HFFc6 (cell line): ENCODE measurements around the gene IL5RA. TPM values are rescaled to one million over a fixed set of nuclear protein-coding genes. Genes with fewer than 3 reads are reported as not detected.

Experiments
- DNase-seq: peaks from one replicate; pipeline ENCODE4 v3.0.0-alpha.2; 2018
- H3K27ac Mint-ChIP-seq: 2 replicates; pipeline ENCODE4 v1.8.0; 2020; ENCODE audit warnings: mild to moderate bottlenecking, mixed read lengths
- H3K27me3 Mint-ChIP-seq: 2 replicates; pipeline ENCODE4 v1.8.0; 2021; ENCODE audit warnings: mild to moderate bottlenecking, moderate library complexity, mixed read lengths; ENCODE audit not compliant: insufficient read depth
- H3K36me3 Mint-ChIP-seq: 2 replicates; pipeline ENCODE4 v1.8.0; 2021; ENCODE audit warnings: low read depth, mixed read lengths
- H3K4me1 Mint-ChIP-seq: 2 replicates; pipeline ENCODE4 v1.8.0; 2020; ENCODE audit warnings: low read depth, mixed read lengths
- H3K4me3 Mint-ChIP-seq: 2 replicates; pipeline ENCODE4 v1.8.0; 2020; ENCODE audit warnings: mild to moderate bottlenecking, moderate library complexity, mixed read lengths
- H3K9me3 Mint-ChIP-seq: 2 replicates; pipeline ENCODE4 v1.8.0; 2020; ENCODE audit warnings: mild to moderate bottlenecking, mixed read lengths
- CTCF ChIP-seq: fragments of 200-600 bp; sonication (generic); IDR thresholded peaks from 2 replicates; pipeline ENCODE4 v1.5.0; 2021; ENCODE audit warnings: antibody characterized with exemption, mild to moderate bottlenecking
- total RNA-seq, 6 experiments: library from RNA; stranded (reverse); fragmentation: NEBNext Ultra II Directional; extraction: Animal tissue kit (Norgen Biotek cat#: 25700); gene quantifications; 2 replicates in 1 of 6; 3 replicates in 5 of 6; pipeline ENCODE4 v1.2.3, GENCODE V29; 2021

Gene IL5RA
- total RNA-seq, 6 experiments from 2014 or later, result not detected

- H3K9me3 Mint-ChIP-seq, result peaks cover 6% of the 10 kb centered on the region
- DNase-seq, result no peak
- no peak overlapping the region for H3K27ac Mint-ChIP-seq
- H3K4me3 Mint-ChIP-seq, result no peak overlapping the region
- no peak for TF ChIP-seq CTCF
- H3K4me1 Mint-ChIP-seq, result no peaks in the 10 kb centered on the region
- no peaks in the 10 kb centered on the region for H3K36me3 Mint-ChIP-seq
- no peaks in the 10 kb centered on the region for H3K27me3 Mint-ChIP-seq
Measured at GRCh38 chr3:3085782-3086181, 24.4 kb downstream of the IL5RA start.

- Mint-ChIP-seq H3K36me3 (no peaks in the 10 kb centered on the region), H3K4me3 (no peak overlapping the region), H3K4me1 (no peaks in the 10 kb centered on the region), H3K9me3 (peaks cover 6% of the 10 kb centered on the region), H3K27ac (no peak overlapping the region), H3K27me3 (peaks cover 2% of the 10 kb centered on the region; the same call in 1 of the 2 replicates)
- TF ChIP-seq CTCF, result no peak
- DNase-seq, result no peak
Measured at GRCh38 chr3:3084890-3085289, 25.3 kb downstream of the IL5RA start.

- Mint-ChIP-seq H3K9me3 (peaks cover 6% of the 10 kb centered on the region), H3K36me3 (no peaks in the 10 kb centered on the region), H3K4me3 (no peak overlapping the region), H3K27ac (no peak overlapping the region), H3K27me3 (peaks cover 2% of the 10 kb centered on the region; the same call in 1 of the 2 replicates), H3K4me1 (no peaks in the 10 kb centered on the region)
- TF ChIP-seq CTCF, result no peak
- no peak for DNase-seq
Measured at GRCh38 chr3:3082234-3082924, 27.8 kb downstream of the IL5RA start.

- Mint-ChIP-seq H3K27ac (no peak overlapping the region), H3K4me3 (no peak overlapping the region), H3K9me3 (peaks cover 6% of the 10 kb centered on the region), H3K27me3 (peaks cover 2% of the 10 kb centered on the region; the same call in 1 of the 2 replicates), H3K4me1 (no peaks in the 10 kb centered on the region), H3K36me3 (no peaks in the 10 kb centered on the region)
- TF ChIP-seq CTCF, result no peak
- no peak for DNase-seq
Measured at GRCh38 chr3:3081381-3082233, 28.6 kb downstream of the IL5RA start.

GRCh38 chr3:3080309-3080708, 29.9 kb downstream of the IL5RA start:
- Mint-ChIP-seq H3K27me3 (peaks cover 2% of the 10 kb centered on the region; the same call in 1 of the 2 replicates), H3K4me3 (no peak overlapping the region), H3K4me1 (no peaks in the 10 kb centered on the region), H3K36me3 (no peaks in the 10 kb centered on the region), H3K9me3 (peaks cover 6% of the 10 kb centered on the region), H3K27ac (no peak overlapping the region)
- no peak for DNase-seq
- no peak for TF ChIP-seq CTCF
